ENCODE results near the gene NR2E3.
A peak's percentile ranks its signal among the peaks of the same experiment; 100 is the strongest.

Gene NR2E3

GRCh38 chr15:71810256-71811035, at the start of gene NR2E3:
Gene NR2E3 (plus strand): TSS chr15:71810554. CDS start chr15:71810744, 190 bp downstream.
- DNase-seq = no peak

- DNase-seq = no peak
Measured at GRCh38 chr15:71760852-71761251, 49.5 kb upstream of the NR2E3 start.

GRCh38 chr15:71761649-71762048, 48.7 kb upstream of the NR2E3 start:
- no peak for DNase-seq

GRCh38 chr15:71768184-71768583, 42.2 kb upstream of the NR2E3 start:
- no peak for DNase-seq

GRCh38 chr15:71773206-71773859, 37.0 kb upstream of the NR2E3 start:
- DNase-seq = no peak

- DNase-seq = no peak
Measured at GRCh38 chr15:71775856-71776255, 34.5 kb upstream of the NR2E3 start.

GRCh38 chr15:71776304-71776703, 34.0 kb upstream of the NR2E3 start:
- no peak for DNase-seq

GRCh38 chr15:71777216-71777943, 33.0 kb upstream of the NR2E3 start:
- DNase-seq = peak; percentile 91

GRCh38 chr15:71779073-71779797, 31.1 kb upstream of the NR2E3 start:
- DNase-seq = no peak

GRCh38 chr15:71780115-71780976, 30.0 kb upstream of the NR2E3 start:
- DNase-seq = no peak

- no peak for DNase-seq
Measured at GRCh38 chr15:71781179-71781964, 29.0 kb upstream of the NR2E3 start.

- no peak for DNase-seq
Measured at GRCh38 chr15:71781965-71782265, 28.4 kb upstream of the NR2E3 start.

GRCh38 chr15:71782422-71783165, 27.8 kb upstream of the NR2E3 start:
- DNase-seq = no peak

- no peak for DNase-seq
Measured at GRCh38 chr15:71784719-71785118, 25.6 kb upstream of the NR2E3 start.

- DNase-seq = no peak
Measured at GRCh38 chr15:71785996-71786395, 24.4 kb upstream of the NR2E3 start.

- DNase-seq = no peak
Measured at GRCh38 chr15:71786673-71787072, 23.7 kb upstream of the NR2E3 start.

GRCh38 chr15:71788646-71789579, 21.4 kb upstream of the NR2E3 start:
- DNase-seq = no peak

GRCh38 chr15:71789616-71790015, 20.7 kb upstream of the NR2E3 start:
- DNase-seq = no peak

- no peak for DNase-seq
Measured at GRCh38 chr15:71790081-71790480, 20.3 kb upstream of the NR2E3 start.

- DNase-seq = no peak
Measured at GRCh38 chr15:71791975-71792374, 18.4 kb upstream of the NR2E3 start.

Data from NCI-H524 treated with DMSO at 0.1 percent for 48 hours (cell line).